Activated naive CD8-positive, alpha-beta T cell treated with anti-CD3 and anti-CD28 coated beads, Interleukin-2, amount 10 ng/mL, durations not matched to agents 7 days and 5 days (primary cell): ENCODE results near the gene WIPF2. TPM values are rescaled to one million over a fixed set of nuclear protein-coding genes. Genes with fewer than 3 reads are reported as not detected.

Experiments
- ATAC-seq: fragments of 150-1000 bp; cut with Tn5 transposase; one replicate; pipeline ENCODE4 v1.10.0; 2021; ENCODE audit warnings: low read depth, moderate library complexity
- POLR2A ChIA-PET: fragments of 350-600 bp; sonication (Branson Sonifier 250); formaldehyde crosslinking; loops from one replicate; lab custom pipeline; 2021; ENCODE audit warnings: antibody characterized with exemption; lab: Charles Lee
- DNase-seq: peaks from one replicate; pipeline ENCODE4 v3.0.0; 2021
- H3K27ac Mint-ChIP-seq: one replicate; pipeline ENCODE4 v1.8.0; 2022; ENCODE audit warnings: mild to moderate bottlenecking, mixed read lengths
- H3K27me3 Mint-ChIP-seq: one replicate; pipeline ENCODE4 v1.8.0; 2022; ENCODE audit warnings: mild to moderate bottlenecking, moderate library complexity, mixed read lengths
- H3K36me3 Mint-ChIP-seq: one replicate; pipeline ENCODE4 v1.8.0; 2021; ENCODE audit warnings: mild to moderate bottlenecking, mixed read lengths
- H3K4me1 Mint-ChIP-seq: one replicate; pipeline ENCODE4 v1.8.0; 2021; ENCODE audit warnings: mixed read lengths
- H3K4me3 Mint-ChIP-seq: one replicate; pipeline ENCODE4 v1.8.0; 2022; ENCODE audit warnings: mild to moderate bottlenecking, moderate library complexity, mixed read lengths
- H3K9me3 Mint-ChIP-seq: one replicate; pipeline ENCODE4 v1.8.0; 2021; ENCODE audit warnings: mixed read lengths
- microRNA-seq: library from miRNA; unstranded; fragments of <30 nt; microRNA quantifications from one replicate; pipeline ENCODE4 v1.2.0, GENCODE V29; 2022
- total RNA-seq, 2 experiments: library from RNA; stranded (reverse); gene quantifications; one replicate each; pipeline ENCODE4 v1.2.3, GENCODE V29; 2021

Gene WIPF2
- total RNA-seq, 2 experiments from 2014 or later, result 27.7 to 28.5 TPM

- H3K4me3 Mint-ChIP-seq, result peak overlapping the region; percentile 88
- ATAC-seq (no peak), DNase-seq (no peak)
- H3K4me1 Mint-ChIP-seq, result peaks cover 76% of the 10 kb centered on the region
- peaks cover 15% of the 10 kb centered on the region for H3K36me3 Mint-ChIP-seq
- POLR2A ChIA-PET, result interaction anchor here (1.2 to 14.9 kb wide), 7 partner anchors 8 to 1362 kb away, joined by 3 to 170 read pairs (median 7); partner anchors contain the start of gene RARA
- H3K27ac Mint-ChIP-seq, result peak overlapping the region; percentile 98
- H3K9me3 Mint-ChIP-seq, result no peaks in the 10 kb centered on the region
- H3K27me3 Mint-ChIP-seq, result no peaks in the 10 kb centered on the region
These were observed 107.1 kb downstream of the WIPF2 start for GRCh38 chr17:40326014-40326831.

- ATAC-seq (no peak), DNase-seq (no peak)
- no peaks in the 10 kb centered on the region for H3K27me3 Mint-ChIP-seq
- peak overlapping the region; percentile 98 for H3K27ac Mint-ChIP-seq
- H3K4me1 Mint-ChIP-seq, result peaks cover 80% of the 10 kb centered on the region
- no peaks in the 10 kb centered on the region for H3K9me3 Mint-ChIP-seq
- H3K4me3 Mint-ChIP-seq, result peak overlapping the region; percentile 88
- peaks cover 19% of the 10 kb centered on the region for H3K36me3 Mint-ChIP-seq
- POLR2A ChIA-PET, result interaction anchor here (0.6 to 14.9 kb wide), 7 partner anchors 8 to 1361 kb away, joined by 3 to 170 read pairs (median 7); partner anchors contain the start of gene RARA
These were observed 107.7 kb downstream of the WIPF2 start for GRCh38 chr17:40326832-40327199.

- POLR2A ChIA-PET, result interaction anchor here (0.6 to 14.9 kb wide), 9 partner anchors 9 to 1361 kb away, joined by 3 to 170 read pairs (median 5); partner anchors contain the start of gene RARA
- DNase-seq, result no peak
- Mint-ChIP-seq H3K27ac (peak overlapping the region; percentile 98), H3K27me3 (no peaks in the 10 kb centered on the region), H3K36me3 (peaks cover 20% of the 10 kb centered on the region), H3K9me3 (no peaks in the 10 kb centered on the region), H3K4me1 (peaks cover 80% of the 10 kb centered on the region), H3K4me3 (peak overlapping the region; percentile 88)
- ATAC-seq, result peak; percentile 5
These were observed 108.2 kb downstream of the WIPF2 start for GRCh38 chr17:40327244-40327729.

DNA sequence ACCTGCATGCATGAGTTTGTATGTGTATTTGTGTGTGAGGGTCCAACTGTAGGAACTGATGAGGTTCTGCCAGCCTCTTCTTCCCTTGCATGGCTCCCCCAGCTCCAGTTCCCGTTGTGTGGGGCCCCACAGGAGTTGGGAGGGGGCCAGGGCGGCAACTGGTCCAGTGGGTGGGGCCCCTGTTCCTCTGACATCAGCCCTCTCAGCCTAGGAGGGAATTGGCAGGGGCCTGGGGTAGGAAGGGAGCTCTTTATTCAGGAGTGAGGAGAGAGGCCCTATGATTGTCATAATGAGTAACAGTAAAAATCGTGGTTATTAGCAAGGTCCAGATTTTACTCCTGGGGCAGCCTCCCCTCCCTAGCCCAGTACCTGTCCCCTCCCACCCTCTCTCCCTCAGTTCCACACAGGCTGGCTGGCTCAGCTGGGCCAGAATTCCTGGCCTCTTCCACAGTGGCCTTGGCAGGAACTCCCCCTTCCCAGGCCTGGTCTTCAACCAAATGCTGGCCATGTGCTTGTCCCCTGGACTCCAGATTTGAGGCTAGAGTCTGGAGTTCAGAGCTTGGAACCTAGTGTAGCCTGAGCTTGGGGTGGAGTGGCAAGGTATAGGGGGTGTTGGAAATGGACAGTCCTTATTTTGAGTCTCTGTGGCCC is 108.8 kb downstream of the WIPF2 start:
- Mint-ChIP-seq H3K36me3 (peaks cover 24% of the 10 kb centered on the region), H3K9me3 (no peaks in the 10 kb centered on the region), H3K27ac (peak overlapping the region; percentile 98), H3K4me3 (peak overlapping the region; percentile 88), H3K27me3 (no peaks in the 10 kb centered on the region), H3K4me1 (peaks cover 81% of the 10 kb centered on the region)
- POLR2A ChIA-PET, result interaction anchor here (0.7 to 14.9 kb wide), 8 partner anchors 10 to 1360 kb away, joined by 3 to 170 read pairs (median 4); partner anchors contain the start of gene RARA
- ATAC-seq, result no peak
- no peak for DNase-seq

- ATAC-seq (no peak), DNase-seq (no peak)
- Mint-ChIP-seq H3K4me1 (peaks cover 76% of the 10 kb centered on the region), H3K27me3 (no peaks in the 10 kb centered on the region), H3K36me3 (peaks cover 29% of the 10 kb centered on the region), H3K4me3 (peak overlapping the region; percentile 33), H3K27ac (peak overlapping the region; percentile 78), H3K9me3 (no peaks in the 10 kb centered on the region)
- POLR2A ChIA-PET, result interaction anchor here (1.2 to 14.9 kb wide), 5 partner anchors 10 to 26 kb away, joined by 3 to 170 read pairs (median 7); no protein-coding TSS in a partner anchor
These were observed 109.3 kb downstream of the WIPF2 start for GRCh38 chr17:40328386-40328766.

DNA sequence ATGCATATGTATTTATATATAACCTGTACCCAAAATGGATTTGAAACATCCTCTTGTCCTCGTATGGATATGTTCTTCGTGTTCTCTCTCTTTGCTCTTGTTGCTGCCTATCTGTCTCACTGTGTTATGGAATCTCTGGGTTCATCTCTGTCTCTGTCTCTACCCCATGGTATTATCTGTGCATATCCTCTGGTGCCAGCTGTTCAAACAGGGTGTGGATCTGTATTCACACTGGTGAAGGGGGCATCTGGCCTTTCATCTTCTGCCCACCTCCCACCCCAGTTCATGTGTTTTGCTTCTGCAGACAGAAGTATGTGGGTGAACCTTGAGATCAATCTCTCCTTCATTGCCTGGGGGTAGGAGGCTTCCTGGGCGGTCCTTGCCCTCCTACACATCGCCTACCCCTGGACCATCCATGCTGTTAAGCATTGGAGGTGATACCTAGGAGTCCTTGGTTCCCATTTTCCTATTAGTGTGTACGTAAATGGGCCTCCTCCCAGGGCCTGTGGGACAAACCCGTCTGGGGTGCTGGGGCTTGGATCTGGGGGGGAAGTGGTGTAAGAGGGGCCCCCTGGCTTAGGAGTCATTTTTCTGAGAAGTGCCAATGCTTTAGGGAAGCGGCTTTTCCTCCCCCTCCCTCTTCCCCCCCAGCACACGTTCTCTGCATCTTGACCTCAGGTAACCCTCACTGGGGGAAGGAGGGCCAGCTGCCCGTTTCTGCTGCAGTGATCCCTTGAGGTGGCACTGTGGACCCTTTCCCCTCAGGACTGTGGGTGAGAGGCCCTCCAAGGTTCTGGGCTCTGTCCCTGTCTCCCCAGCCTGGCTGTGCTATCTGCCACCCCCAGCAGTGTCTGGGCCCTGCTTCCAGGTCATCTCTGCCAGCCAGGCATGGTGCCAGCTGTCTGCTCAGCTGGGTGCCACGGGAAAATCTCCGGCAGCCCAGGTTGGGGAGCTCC is 111.0 kb downstream of the WIPF2 start:
- Mint-ChIP-seq H3K27me3 (no peaks in the 10 kb centered on the region), H3K4me1 (peaks cover 78% of the 10 kb centered on the region), H3K36me3 (peaks cover 41% of the 10 kb centered on the region), H3K27ac (peak overlapping the region; percentile 92), H3K4me3 (peak overlapping the region; percentile 76), H3K9me3 (no peaks in the 10 kb centered on the region)
- POLR2A ChIA-PET, result interaction anchor here (1.7 to 14.9 kb wide), 5 partner anchors 8 to 22 kb away, joined by 7 to 170 read pairs (median 13); partner anchors contain the start of gene RARA
- ATAC-seq, result peak; percentile 59
- peak; percentile 56 for DNase-seq

DNA sequence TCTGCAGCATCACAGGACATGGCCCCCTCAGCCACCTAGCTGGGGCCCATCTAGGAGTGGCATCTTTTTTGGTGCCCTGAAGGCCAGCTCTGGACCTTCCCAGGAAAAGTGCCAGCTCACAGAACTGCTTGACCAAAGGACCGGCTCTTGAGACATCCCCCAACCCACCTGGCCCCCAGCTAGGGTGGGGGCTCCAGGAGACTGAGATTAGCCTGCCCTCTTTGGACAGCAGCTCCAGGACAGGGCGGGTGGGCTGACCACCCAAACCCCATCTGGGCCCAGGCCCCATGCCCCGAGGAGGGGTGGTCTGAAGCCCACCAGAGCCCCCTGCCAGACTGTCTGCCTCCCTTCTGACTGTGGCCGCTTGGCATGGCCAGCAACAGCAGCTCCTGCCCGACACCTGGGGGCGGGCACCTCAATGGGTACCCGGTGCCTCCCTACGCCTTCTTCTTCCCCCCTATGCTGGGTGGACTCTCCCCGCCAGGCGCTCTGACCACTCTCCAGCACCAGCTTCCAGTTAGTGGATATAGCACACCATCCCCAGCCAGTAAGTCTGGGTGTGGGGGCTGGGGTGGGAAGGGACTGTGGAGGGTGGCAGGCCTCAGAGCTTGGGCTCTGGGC is 111.9 kb downstream of the WIPF2 start:
- POLR2A ChIA-PET, result interaction anchor here (0.6 to 14.9 kb wide), 8 partner anchors 8 to 251 kb away, joined by 3 to 170 read pairs (median 10); partner anchors contain the start of genes CASC3 and RARA
- ATAC-seq, result no peak
- peak overlapping the region; percentile 92 for H3K27ac Mint-ChIP-seq
- peaks cover 43% of the 10 kb centered on the region for H3K36me3 Mint-ChIP-seq
- no peak for DNase-seq
- H3K4me3 Mint-ChIP-seq, result peak overlapping the region; percentile 76
- H3K4me1 Mint-ChIP-seq, result peaks cover 76% of the 10 kb centered on the region
- no peaks in the 10 kb centered on the region for H3K9me3 Mint-ChIP-seq
- no peaks in the 10 kb centered on the region for H3K27me3 Mint-ChIP-seq

DNA sequence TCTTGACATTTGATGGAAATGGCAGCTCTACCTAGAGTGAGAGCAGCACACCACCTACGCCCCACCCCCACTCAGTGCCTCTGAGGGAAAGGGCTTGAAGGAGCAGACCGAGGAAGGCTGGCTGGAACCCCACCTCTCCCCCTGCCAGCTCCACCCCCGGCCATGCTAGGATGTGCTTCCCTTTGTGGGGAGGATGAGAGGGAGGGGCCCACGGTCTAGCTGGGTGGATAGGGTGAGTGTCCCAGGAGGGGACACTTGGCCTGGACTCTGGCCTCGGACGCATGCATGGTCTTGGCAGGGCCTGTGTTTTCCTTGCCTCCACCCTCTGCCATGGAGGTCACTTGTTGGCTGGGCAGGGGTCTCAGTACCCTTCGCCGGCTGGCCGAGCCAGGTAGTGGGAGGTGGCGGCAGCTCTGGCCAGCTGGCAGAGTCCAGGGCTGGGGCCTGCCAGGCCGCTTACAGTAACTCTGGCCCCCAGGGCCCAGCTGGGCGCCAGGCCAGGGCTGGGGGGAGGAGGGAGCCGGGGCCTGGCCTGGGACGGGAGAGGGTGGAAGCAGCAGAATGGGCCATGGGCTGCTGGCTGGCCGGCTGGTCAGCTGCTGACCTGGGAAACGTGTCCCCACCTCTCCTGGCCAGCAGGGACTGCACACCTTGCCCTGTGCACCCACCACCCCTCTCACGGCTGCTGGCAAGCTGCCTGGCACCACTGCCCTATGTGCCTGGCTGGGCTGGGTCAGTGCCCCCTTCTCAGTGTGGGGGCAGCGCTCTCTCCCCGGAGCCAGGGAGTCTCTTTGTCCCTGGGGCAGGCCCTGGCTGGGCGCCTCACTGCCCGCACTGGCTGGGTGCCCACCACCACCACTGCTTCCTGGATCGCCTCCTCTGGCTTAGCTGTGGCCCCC is 112.9 kb downstream of the WIPF2 start:
- peak; percentile 4 for ATAC-seq
- H3K4me1 Mint-ChIP-seq, result peaks cover 69% of the 10 kb centered on the region
- no peak for DNase-seq
- H3K27me3 Mint-ChIP-seq, result no peaks in the 10 kb centered on the region
- peak overlapping the region; percentile 81 for H3K27ac Mint-ChIP-seq
- H3K9me3 Mint-ChIP-seq, result no peaks in the 10 kb centered on the region
- peak overlapping the region; percentile 72 for H3K4me3 Mint-ChIP-seq
- H3K36me3 Mint-ChIP-seq, result peaks cover 43% of the 10 kb centered on the region
- POLR2A ChIA-PET, result interaction anchor here (1.0 to 14.9 kb wide), 7 partner anchors 9 to 250 kb away, joined by 3 to 170 read pairs (median 13); partner anchors contain the start of gene RARA

Small RNA genes within 50 kb of the gene (microRNA-seq; reads per million reads assigned to microRNA genes)
- not detected for gene MIR6867

Other genes with a start within 250 kb of the WIPF2 start
- gene PSMD3, start 238.5 kb upstream of the WIPF2 start, total RNA-seq, result 10 to 100 TPM; 82.5 to 87.9 TPM
- gene CSF3, start 203.9 kb upstream of the WIPF2 start, total RNA-seq, result not detected
- gene MED24, start 164.9 kb upstream of the WIPF2 start, total RNA-seq, result 10 to 100 TPM; 87.0 to 89.9 TPM
- gene THRA, start 156.3 kb upstream of the WIPF2 start, total RNA-seq, result 10 to 100 TPM; 19.9 to 20.3 TPM
- 1 to 10 TPM; 5.0 to 5.8 TPM for gene NR1D1, start 118.7 kb upstream of the WIPF2 start, total RNA-seq
- gene MSL1, start 97.3 kb upstream of the WIPF2 start, total RNA-seq, result 100 to 1,000 TPM; 107 to 110 TPM
- gene CASC3, start 78.8 kb upstream of the WIPF2 start, total RNA-seq, result 100 to 1,000 TPM; 100 to 101 TPM
- 1 to 10 TPM; 4.9 to 5.4 TPM for gene RAPGEFL1, start 41.8 kb upstream of the WIPF2 start, total RNA-seq
- gene CDC6, start 68.6 kb downstream of the WIPF2 start, total RNA-seq, result 10 to 100 TPM; 67.9 to 75.2 TPM
- 10 to 100 TPM; 51.7 to 53.6 TPM for gene RARA, start 89.9 kb downstream of the WIPF2 start, total RNA-seq
- gene GJD3, start 145.4 kb downstream of the WIPF2 start, total RNA-seq, result under 1 TPM in 1 of 2 experiments, not detected in 1; 0.48 TPM
- 100 to 1,000 TPM; 313 to 314 TPM for gene TOP2A, start 198.6 kb downstream of the WIPF2 start, total RNA-seq
- 10 to 100 TPM; 12.2 to 13.2 TPM for gene IGFBP4, start 224.1 kb downstream of the WIPF2 start, total RNA-seq